NCI-H82 treated with DMSO at 0.1 percent for 48 hours (cell line): Measurements from ENCODE around the gene SUN5.

Source experiments
- DNase-seq: peaks from one replicate; lab custom pipeline; 2025; ENCODE audit not compliant: unreplicated experiment; lab: John Stamatoyannopoulos, UW

SUN5 gene

DNA sequence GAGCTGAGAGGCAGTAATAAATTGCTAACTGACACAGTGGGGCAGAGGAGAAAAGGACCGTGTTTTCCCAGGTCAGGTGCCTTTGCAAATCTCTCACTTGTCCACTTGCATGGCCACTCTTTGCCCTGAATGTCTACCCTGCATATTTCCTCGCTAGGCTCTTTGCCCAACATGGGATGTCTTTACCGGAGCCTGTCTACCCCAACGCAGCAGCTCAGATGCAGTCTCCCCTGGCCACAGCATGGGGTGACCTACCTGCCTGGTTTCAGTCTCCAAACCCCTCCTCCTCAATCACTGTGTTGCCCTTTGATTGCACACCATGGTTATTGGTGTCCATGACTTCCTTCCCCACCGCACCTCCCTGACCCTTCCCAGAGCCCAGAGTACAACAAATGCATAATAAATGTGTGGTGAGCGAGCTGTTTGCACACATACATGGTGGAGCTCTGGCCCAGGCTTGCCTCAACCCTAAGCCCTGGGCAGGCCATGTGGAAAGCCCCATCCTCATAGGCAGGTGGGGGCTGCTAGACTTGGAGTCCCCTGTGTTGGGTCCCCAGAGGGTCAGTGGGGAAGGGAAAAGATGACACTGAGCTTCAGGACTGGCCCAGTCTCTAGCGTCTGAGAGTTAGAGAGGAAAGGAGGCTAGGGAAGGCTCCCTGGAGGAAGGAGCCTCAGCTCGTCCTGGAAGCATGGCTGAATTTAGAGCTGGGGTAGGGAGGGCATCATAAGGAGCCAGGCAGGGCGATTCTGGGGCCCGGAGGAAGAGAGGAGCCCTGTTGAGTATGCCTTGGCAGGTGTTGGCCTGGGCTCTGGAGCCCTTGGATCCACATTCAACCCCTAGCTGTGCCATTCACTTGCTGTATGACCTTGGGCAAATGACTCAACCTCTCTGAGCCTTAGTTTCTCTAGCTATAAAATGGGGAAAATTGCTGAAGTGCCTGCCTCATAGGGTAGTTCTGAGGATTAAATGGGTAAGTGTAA is 22.8 kb upstream of the SUN5 start:
- no peak for DNase-seq

DNA sequence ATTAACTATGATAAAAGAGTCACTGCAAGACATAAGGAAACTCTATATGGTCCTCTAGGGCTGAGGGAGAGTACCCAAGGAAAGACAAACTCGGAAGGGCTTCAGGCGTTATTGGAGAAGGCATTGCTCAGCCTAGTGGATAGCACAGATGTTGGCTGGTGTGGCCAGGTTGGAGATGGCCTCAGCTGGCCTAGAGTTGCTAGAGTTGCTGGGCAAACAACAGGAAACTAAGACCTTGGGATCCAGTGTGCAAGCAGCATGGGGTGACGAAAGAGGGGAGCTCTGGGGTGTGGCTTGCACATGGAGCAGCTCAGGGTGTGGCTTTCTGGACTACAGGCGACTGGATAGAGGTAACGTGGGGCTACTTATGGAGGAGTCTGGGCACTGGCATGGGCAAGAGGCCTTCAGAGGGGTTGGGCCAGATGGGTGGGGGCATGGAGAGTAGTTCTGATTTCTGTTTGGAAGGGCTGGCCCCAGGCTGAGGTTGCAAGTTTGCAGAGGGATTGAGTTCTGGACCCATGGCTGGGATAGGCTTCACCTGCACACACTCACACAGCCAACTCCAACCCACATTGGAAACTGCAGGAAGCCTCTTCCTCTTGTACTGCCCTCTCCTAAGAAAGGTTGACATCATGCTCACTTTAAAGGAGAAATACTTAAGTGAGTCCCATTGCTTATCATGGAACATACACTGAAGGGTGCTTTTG is 22.0 kb upstream of the SUN5 start:
- DNase-seq, result no peak

DNA sequence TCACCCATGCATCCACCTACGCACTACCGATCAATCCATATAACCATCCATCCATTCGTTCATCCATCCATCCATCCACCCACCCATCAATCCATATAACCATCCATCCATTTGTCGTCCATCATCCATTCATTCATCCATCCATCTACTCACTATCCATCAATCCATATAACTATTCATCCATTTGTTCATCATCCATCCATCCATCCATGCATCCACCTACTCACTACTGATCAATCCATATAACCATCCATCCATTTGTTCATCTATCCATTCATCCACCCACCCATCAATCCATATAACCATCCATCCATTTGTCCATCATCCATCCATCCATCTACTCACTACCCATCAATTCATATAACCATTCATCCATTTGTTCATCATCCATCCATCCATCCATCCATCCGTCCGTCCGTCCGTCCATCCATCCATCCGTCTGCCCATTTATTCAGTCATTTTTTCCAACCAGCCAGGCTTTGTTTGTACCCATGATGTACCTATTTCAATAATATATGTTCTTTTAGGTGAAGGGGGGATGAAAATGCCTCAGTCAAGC is 21.2 kb upstream of the SUN5 start:
- DNase-seq, result no peak

DNA sequence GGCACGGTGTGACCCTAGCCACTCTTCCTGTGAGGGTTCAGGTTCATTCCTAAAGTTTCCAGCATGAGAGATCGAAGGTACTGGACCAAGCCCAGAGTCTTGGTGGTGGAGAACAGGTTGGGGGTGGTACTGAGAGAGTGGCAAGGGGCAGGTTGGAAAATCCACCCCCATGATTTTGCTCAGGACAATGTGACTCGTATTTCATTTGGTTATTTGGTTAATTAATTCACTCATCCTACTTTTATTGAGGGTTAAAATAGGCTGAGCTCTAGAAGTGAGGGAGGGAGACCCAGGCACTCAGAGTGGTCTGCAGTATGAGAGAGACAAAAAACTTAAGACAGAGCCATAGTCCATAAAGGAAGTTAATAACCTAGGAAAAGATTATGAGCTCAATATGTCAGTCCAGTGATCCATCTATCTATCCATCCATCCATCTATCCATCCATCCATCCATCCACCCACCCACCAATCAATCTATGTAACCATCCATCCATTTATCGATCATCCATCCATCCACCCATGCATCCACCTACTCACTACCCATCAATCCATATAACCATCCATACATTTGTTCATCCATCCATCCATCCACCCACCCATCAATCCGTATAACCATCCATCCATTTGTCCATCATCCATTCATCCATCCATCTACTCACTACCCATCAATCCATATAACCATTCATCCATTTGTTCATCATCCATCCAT is 20.5 kb upstream of the SUN5 start:
- no peak for DNase-seq

DNA sequence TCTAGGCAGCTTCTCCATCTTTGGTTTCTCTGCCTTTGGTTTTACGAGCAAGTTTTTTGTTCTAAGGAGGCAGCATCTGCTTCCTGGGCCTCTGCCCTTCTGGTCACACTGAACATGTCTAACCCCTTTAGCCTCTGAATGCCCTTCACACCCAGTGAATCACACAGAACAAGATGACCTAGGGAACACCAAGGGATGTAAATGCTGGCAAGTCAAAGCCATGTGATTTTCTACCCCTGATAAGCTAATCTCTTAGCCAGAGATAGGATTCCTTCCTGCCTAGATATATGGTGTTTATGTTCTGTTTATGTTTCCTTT is 20.0 kb upstream of the SUN5 start:
- DNase-seq, result no peak

DNA sequence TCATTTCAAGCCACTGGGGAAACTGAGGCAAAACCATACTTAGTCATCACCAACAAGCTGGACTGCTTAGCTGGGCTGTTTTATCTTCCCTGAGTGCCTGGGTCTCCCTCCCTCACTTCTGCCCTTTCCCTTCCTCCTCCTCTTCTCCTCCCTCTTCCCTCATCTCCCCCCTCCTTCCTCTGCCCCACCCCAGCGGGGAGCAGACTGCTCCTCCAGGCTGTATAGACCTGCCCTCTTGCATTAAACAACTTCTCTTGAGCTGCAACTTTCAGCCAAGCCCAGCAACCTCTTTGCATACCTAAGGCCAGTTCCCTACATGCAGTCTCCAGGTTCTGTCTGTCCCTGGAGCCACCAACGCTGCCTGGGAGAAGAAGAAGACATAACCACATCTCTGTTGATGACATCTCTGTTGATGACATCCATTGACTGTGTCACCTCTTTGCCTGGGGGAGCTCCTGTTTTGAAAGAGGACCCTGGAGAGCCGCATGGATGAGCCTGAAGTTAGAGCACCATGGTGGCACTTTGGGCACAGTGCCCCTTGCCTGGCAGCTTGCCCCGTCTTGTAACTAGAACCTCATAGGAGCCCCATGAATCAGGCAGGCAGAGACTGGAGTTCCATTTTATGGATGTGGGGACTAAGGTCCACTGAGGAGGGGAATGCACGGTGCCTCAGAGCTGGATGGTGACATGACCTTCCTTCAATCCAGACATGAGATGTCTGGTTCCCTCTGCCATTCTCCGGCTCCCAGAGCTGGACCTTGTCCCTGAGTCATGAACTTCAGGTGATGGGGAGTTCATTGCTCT is 19.4 kb upstream of the SUN5 start:
- DNase-seq, result no peak

DNA sequence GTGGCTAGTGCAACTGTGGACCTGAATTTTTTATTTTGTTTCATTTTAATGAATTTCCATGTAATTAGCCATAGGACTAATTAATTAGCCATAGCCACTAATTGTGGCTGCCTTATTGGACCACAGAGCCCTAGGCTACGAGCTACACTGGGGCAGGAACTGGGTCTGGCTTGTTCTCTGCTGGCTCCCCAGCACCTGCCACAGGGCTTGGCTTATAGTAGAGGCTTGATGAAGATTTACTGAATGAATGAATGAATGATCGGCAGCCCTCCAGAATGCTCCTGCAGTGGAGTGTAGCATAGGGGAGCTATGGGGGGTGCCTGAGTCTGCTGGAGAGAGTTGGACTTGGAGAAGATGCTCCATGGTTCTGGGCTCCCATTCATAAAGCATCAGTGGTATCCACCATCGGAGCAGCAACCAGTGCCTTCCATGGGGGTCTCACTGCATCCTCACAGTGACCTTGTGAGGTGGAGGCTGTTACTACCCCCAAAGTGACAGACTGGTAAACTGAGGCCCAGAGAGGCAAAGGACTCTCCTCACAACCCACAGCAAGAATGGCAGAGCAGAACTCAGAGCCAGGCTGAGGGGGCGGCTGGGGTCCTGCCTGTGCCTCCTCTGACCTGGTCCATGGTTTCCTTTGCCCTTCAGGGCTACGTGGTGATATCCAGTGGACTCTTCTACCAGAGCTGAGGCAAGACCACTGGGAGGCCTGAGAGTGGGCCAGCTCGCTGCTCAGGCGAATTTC is 18.6 kb upstream of the SUN5 start:
- DNase-seq, result no peak

DNA sequence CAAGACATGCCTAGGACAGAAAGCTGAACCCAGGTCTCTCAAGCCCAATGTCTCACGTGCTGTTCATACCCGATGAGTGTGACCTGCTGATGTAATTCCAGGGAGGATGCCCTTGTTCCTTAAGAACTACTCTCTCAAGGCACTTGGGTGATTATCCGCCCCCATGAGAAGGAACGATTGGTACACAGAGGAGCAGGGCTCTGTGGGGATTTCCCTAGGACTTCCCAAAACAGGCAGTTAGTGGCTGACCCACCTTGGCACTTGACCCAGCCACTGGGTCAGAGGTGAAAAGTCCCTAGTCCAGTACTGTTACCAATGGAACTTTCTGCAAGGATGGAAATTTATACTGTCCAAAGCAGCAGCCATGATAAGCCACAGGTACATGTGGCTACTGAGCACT is 18.1 kb upstream of the SUN5 start:
- no peak for DNase-seq

DNA sequence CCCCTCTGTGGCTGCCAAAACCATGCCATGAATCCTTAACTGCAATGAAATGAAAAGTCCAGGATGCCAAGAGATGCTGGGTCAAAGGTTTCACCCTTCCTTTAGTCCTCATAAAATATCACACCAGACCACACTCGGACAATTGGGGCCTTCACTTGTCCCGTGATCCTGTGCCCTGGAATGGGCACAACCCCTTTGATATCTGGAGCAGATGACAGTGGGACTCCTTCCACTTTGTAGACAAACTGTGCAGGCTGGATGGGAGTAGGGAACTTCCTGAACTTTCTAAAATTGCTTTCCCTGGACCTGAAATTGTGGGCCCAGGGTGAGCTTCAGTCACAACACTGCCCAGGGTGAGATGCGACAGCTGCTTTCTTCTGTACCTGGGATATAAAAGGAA is 17.6 kb upstream of the SUN5 start:
- DNase-seq, result no peak

DNA sequence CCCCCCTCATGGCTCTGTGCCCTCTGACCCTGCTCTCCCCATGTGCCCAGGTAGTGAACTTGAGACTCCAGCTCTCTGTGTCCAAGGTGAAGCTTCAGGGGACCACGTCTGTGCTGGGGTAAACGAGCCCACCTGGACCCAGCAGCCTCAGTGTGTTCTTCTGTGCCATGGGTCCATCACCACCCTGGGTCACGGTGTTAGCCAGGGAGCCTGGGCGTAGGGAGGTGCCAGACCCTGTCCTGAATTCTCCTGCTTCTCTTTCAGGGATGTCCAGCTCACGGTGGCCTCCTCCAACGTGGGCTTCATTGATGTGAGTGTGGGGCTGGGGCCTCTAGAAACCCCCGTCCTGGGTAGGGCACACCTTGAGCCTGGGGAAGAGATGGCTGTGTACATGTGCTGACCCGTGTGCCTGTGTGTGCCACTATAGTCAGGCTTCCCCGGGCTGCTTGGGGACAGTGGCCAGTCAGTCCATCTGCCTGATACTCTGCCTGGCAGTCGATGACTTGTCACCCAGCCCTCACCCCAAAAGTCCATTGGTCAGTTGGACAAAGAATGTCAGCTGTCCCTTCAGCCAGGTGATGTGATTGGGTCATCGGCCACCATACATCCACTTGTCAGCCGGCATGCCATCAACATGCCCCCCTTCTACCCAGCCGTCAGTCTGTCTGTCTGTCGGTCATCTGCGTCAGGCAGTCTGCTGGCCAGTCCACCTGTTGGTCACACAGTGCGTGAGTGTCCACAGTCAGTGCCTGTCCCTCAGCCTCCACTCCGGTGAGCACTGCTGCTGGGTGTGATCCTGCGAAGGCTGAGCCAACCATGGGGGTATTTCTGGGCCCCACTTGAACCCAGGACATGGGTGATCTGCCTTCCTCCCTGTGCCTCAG is 16.3 kb upstream of the SUN5 start:
- no peak for DNase-seq

DNA sequence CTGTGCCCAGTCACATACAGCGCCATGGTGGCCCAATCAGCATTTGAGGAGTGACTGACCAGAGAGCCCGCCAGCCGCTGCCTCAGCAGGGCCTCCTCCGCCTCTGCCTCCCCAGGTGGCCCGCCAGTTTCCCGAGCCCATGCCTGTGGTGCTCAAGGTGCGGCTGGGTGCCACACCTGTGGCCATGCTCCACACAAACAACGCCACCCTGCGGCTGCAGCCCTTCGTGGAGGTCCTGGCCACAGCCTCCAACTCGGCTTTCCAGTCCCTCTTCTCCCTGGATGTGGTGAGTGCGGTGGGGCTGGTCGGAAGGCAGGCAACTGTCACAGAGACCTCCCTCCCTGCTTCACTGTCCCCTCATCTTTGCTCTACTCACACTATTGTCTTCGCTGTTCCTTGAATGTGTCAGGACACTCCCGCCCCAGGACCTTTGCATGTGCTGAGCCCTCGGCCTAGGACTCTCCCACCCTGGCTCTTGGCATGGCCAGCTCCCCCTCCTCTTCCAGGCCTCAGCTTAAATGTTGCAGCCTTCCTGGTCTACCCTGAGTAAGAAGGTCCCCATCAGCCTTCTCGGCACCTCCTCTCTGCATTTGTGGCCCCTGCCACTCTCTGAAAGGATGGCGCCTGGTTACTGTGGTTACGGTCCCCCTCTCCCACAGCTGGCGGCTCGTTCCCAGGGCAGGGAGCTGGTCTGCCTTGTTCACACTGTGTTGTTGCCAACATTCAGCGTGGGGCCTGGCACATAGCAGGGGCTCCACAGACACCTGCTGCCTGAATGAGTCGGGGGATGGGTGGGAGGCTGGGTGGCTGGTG is 15.4 kb upstream of the SUN5 start:
- no peak for DNase-seq

DNA sequence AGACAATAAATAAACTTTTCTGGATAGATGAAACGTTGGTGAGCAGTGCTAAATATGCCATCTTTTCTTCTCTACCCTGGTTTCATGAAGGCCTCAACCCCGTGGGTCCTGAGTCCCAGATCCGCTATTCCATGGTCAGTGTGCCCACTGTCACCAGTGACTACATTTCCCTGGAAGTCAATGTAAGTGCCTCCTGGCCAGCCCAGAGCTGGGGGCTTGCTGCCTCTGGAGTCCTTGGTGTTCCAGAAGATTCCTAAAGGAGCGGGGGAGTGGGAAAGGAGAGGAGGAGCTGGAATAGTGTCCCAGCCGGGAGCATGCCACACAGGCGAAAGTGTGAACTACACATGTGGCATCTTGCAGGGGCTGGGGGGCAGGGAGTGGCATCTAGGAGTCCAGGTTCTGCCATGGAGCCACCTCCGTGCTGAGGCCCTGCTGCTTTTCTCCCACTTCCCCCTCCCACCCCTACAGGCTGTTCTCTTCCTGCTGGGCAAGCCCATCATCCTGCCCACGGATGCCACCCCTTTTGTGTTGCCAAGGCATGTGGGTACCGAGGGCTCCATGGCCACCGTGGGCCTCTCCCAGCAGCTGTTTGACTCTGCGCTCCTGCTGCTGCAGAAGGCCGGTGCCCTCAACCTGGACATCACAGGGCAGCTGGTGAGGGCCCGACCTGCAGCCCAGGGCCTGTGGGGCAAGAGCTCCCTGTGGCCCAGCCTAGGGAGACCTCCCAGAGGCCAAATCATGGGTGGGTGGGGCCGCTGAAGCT is 14.1 kb upstream of the SUN5 start:
- DNase-seq, result no peak

DNA sequence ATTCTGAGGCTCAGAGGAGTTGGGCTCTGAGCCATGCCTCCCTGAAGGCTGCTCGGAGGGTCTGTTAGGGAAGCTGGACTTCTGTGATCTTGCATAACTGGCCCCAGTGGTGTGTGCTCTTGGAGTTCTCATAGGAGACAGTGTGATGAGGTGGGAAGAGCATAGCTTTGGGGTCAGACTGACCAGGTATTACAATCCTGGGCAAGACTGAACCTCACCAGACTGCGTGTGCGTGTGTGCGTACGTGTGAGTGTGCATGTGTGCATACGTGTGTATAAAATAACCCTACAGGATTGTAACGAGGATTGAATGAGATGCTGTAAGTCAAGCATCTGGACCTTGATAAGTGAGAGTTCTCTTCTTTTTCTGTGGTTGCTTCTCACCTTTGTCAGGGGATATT is 13.3 kb upstream of the SUN5 start:
- no peak for DNase-seq

DNA sequence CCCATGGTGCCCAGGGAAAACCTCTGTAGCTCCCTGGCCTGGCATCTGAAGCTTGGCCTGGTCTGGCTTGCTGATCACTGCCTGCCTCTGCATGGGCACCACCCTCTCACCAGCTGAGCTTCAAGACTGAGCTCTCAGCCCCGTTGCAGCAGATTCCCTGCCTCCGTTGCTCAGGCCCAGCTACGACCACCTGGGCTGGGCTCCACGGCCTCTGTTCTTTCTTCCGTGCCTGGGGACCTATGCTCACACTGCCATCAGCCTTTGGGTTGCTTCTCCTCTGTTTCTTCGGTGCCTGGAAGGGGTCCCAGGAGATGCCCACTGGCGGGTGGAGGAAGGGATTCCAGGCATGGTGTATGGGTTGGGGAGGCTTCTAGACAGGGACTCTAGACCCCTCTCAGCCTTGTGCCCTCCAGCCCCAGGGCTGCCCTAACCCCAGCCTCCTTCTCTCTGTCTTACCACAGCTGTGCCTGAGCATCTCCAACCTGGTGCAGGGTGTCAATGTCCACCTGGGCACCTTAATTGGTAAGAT is 12.4 kb upstream of the SUN5 start:
- DNase-seq, result no peak

DNA sequence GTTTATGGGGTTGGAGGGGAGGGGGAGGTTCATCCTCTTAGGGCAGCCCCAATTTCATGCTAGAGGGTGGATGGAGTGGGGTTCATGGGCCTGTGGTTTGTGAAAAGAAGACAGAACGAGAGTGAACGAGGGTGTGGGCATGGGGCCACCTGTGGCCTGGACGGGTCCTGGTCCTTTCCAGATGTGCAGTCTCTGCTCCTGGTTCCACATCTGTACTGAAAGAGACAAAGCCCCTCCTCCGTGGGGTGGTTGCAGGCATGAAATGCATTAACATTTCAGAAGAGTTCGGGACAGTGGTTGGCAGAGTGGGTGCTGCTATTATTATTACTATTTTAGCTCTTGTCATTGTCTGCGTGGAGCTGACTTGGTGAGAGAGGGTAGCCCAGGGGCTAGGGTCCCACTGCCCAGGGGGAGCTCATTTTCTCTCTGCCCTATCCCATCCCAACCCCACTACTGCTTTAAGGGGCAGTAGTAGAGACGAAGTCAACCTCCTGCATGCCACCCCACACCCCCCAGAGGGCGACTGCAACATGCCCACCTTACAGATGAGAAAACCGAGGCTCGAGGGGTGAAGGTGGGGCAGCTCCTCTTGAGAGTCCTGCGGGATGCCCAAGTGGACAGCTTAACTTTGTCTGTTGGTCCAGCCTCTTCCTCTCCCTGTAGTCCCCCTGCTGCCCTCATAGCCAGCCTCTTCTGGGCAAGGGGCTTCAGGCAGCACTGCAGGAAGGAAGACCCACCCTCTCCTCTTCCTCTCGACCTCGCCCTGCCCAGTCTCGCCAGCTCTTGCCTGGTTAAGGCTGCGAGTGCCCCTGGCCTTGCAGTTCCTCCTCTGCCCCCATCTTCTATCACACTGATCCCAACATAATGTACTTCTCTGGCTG is 11.7 kb upstream of the SUN5 start:
- no peak for DNase-seq

DNA sequence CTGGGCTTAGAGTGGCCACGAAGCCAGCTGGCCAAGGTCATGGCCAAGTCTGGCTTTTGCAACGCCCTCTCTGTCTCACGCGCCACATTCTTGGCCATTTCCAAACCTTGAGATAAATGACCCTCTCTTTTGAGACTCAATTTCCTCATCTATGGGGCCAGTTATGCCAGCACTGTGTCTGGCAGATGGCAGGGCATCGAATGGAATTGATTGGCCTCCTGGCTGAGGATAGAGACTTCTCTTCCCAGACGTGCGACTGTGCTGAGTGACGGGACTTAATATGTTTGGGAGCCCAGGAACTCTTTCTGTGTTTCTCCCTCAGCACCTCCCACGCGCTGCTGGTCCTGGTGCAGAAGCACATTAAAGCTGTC is 10.9 kb upstream of the SUN5 start:
- no peak for DNase-seq
